Gastroesophageal sphincter (tissue), 3 donors: Measurements from ENCODE around the gene EPHB2.

Experiments
- CTCF ChIP-seq, 4 experiments: fragments of 200-600 bp in 2 of 4; fragments of 450-650 bp in 2 of 4; sonication (generic) in 1 of 4; IDR thresholded peaks; one replicate each; pipeline ENCODE4 v1.5.1; 2017 to 2019; ENCODE audit warnings: antibody characterized with exemption in 4 of 4, mild to moderate bottlenecking in 2 of 4, moderate library complexity in 2 of 4
- EP300 ChIP-seq: sonication (generic); formaldehyde crosslinking; IDR thresholded peaks from one replicate; pipeline ENCODE4 v1.6.1; 2017; ENCODE audit warnings: antibody characterized with exemption, mild to moderate bottlenecking
- POLR2A ChIP-seq, 2 donors: fragments of 450-650 bp; IDR thresholded peaks; one replicate each; pipeline ENCODE4 v1.6.1; 2017; ENCODE audit warnings: antibody characterized with exemption in 2 of 2, mild to moderate bottlenecking in 2 of 2, moderate library complexity in 1 of 2

GRCh38 chr1:22900451-22900850 lies 189.8 kb downstream of the EPHB2 start:
- no peak for TF ChIP-seq CTCF (IDR thresholded peaks at IDR 0.05)
- no peak for TF ChIP-seq EP300
- TF ChIP-seq POLR2A (IDR thresholded peaks at IDR 0.05), result no peak
